Measurements from ENCODE around the gene C1orf141. TPM values are rescaled to one million over a fixed set of nuclear protein-coding genes. Genes with fewer than 3 reads are reported as not detected.
A peak's percentile ranks its signal among the peaks of the same experiment; 100 is the strongest.

C1orf141 gene
- total and polyA plus RNA-seq, 9 of the 15 experiments (the other 6 are each of a cell fraction or from before 2014, with no cell fraction given) = not detected

DNA sequence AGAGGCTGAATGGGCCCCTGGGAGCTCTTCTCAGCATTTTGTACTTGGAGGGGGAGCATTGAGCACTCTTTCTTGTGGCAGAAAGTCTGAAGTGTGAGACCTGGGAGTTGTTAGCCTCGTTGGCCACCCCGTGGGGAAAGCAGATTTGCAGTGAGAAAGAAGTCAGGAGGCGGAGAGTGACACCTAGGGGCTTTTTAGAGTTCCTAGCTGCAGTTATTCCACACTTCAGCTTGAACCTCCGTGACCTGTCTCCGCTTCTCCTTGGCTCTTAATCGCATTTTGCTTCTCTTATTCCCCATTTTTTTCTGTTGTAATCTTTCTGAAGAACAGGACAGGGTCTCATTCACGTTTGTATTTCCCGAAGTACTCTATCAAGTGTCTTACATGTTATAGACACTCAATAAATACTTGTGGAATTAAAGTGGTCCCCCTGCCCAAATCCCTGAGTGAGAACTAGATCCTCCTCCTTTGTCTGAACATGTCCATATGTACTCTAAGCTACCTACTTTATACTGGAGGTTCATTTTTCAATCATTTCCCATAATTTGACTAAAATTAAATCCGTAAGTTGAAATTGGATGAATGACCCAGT, 14.5 kb upstream of the C1orf141 start (continued):
- no peak for TF ChIP-seq POLR2G (IDR thresholded peaks at IDR 0.05; ENCODE audit: low read depth, low read length)
- no peak for TF ChIP-seq ZFP1 (CRISPR knock-in tag; IDR thresholded peaks at IDR 0.05)
- TF ChIP-seq SIN3B (IDR thresholded peaks at IDR 0.05; ENCODE audit: low read depth) = no peak
- TF ChIP-seq CXXC5 (CRISPR knock-in tag; IDR thresholded peaks at IDR 0.05) = peak; percentile 21; the same call in 1 of the 2 replicates
- no peak for TF ChIP-seq SP2 (IDR thresholded peaks at IDR 0.05; ENCODE audit: extremely low read depth, low read depth, low read length, poor library complexity, severe bottlenecking)
- TF ChIP-seq, protein P1, sequence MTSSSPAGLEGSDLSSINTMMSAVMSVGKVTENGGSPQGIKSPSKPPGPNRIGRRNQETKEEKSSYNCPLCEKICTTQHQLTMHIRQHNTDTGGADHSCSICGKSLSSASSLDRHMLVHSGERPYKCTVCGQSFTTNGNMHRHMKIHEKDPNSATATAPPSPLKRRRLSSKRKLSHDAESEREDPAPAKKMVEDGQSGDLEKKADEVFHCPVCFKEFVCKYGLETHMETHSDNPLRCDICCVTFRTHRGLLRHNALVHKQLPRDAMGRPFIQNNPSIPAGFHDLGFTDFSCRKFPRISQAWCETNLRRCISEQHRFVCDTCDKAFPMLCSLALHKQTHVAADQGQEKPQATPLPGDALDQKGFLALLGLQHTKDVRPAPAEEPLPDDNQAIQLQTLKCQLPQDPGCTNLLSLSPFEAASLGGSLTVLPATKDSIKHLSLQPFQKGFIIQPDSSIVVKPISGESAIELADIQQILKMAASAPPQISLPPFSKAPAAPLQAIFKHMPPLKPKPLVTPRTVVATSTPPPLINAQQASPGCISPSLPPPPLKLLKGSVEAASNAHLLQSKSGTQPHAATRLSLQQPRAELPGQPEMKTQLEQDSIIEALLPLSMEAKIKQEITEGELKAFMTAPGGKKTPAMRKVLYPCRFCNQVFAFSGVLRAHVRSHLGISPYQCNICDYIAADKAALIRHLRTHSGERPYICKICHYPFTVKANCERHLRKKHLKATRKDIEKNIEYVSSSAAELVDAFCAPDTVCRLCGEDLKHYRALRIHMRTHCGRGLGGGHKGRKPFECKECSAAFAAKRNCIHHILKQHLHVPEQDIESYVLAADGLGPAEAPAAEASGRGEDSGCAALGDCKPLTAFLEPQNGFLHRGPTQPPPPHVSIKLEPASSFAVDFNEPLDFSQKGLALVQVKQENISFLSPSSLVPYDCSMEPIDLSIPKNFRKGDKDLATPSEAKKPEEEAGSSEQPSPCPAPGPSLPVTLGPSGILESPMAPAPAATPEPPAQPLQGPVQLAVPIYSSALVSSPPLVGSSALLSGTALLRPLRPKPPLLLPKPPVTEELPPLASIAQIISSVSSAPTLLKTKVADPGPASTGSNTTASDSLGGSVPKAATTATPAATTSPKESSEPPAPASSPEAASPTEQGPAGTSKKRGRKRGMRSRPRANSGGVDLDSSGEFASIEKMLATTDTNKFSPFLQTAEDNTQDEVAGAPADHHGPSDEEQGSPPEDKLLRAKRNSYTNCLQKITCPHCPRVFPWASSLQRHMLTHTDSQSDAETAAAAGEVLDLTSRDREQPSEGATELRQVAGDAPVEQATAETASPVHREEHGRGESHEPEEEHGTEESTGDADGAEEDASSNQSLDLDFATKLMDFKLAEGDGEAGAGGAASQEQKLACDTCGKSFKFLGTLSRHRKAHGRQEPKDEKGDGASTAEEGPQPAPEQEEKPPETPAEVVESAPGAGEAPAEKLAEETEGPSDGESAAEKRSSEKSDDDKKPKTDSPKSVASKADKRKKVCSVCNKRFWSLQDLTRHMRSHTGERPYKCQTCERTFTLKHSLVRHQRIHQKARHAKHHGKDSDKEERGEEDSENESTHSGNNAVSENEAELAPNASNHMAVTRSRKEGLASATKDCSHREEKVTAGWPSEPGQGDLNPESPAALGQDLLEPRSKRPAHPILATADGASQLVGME (CRISPR knock-in tag; IDR thresholded peaks at IDR 0.05) = no peak
- TF ChIP-seq NR2F6 (CRISPR knock-in tag; IDR thresholded peaks at IDR 0.05) = no peak
- TF ChIP-seq FOXJ3 (CRISPR knock-in tag; IDR thresholded peaks at IDR 0.05) = no peak
- no peak for TF ChIP-seq NR3C1 (CRISPR knock-in tag; IDR thresholded peaks at IDR 0.05)
- TF ChIP-seq, protein P2, sequence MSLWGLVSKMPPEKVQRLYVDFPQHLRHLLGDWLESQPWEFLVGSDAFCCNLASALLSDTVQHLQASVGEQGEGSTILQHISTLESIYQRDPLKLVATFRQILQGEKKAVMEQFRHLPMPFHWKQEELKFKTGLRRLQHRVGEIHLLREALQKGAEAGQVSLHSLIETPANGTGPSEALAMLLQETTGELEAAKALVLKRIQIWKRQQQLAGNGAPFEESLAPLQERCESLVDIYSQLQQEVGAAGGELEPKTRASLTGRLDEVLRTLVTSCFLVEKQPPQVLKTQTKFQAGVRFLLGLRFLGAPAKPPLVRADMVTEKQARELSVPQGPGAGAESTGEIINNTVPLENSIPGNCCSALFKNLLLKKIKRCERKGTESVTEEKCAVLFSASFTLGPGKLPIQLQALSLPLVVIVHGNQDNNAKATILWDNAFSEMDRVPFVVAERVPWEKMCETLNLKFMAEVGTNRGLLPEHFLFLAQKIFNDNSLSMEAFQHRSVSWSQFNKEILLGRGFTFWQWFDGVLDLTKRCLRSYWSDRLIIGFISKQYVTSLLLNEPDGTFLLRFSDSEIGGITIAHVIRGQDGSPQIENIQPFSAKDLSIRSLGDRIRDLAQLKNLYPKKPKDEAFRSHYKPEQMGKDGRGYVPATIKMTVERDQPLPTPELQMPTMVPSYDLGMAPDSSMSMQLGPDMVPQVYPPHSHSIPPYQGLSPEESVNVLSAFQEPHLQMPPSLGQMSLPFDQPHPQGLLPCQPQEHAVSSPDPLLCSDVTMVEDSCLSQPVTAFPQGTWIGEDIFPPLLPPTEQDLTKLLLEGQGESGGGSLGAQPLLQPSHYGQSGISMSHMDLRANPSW (CRISPR knock-in tag; IDR thresholded peaks at IDR 0.05) = no peak
- TF ChIP-seq ZNF175 (CRISPR knock-in tag; IDR thresholded peaks at IDR 0.05; ENCODE audit: low read depth) = no peak
- no peak for TF ChIP-seq MXD1 (CRISPR knock-in tag; IDR thresholded peaks at IDR 0.05; ENCODE audit: borderline replicate concordance, poor library complexity, severe bottlenecking)
- TF ChIP-seq, protein P3, sequence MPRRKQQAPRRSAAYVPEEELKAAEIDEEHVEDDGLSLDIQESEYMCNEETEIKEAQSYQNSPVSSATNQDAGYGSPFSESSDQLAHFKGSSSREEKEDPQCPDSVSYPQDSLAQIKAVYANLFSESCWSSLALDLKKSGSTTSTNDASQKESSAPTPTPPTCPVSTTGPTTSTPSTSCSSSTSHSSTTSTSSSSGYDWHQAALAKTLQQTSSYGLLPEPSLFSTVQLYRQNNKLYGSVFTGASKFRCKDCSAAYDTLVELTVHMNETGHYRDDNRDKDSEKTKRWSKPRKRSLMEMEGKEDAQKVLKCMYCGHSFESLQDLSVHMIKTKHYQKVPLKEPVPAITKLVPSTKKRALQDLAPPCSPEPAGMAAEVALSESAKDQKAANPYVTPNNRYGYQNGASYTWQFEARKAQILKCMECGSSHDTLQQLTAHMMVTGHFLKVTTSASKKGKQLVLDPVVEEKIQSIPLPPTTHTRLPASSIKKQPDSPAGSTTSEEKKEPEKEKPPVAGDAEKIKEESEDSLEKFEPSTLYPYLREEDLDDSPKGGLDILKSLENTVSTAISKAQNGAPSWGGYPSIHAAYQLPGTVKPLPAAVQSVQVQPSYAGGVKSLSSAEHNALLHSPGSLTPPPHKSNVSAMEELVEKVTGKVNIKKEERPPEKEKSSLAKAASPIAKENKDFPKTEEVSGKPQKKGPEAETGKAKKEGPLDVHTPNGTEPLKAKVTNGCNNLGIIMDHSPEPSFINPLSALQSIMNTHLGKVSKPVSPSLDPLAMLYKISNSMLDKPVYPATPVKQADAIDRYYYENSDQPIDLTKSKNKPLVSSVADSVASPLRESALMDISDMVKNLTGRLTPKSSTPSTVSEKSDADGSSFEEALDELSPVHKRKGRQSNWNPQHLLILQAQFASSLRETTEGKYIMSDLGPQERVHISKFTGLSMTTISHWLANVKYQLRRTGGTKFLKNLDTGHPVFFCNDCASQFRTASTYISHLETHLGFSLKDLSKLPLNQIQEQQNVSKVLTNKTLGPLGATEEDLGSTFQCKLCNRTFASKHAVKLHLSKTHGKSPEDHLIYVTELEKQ (CRISPR knock-in tag; IDR thresholded peaks at IDR 0.05) = no peak
